MG63 (cell line): ENCODE measurements around the gene TFRC. TPM values are rescaled to one million over a fixed set of nuclear protein-coding genes. Genes with fewer than 3 reads are reported as not detected.
"Not testable (repeated sequence)": the region's sequence is repeated elsewhere in the genome, so short reads cannot be mapped to it uniquely, and the experiment has no call there.

Source experiments
- DNase-seq: peaks from one replicate; pipeline ENCODE4 v3.0.0-alpha.2; 2020
- H3K27me3 ChIP-seq: fragments of 250-450 bp; sonication (Bioruptor Pico); 2 replicates; pipeline ENCODE4 v1.5.1; 2020; ENCODE audit warnings: mild to moderate bottlenecking, moderate library complexity
- H3K36me3 ChIP-seq: fragments of 250-450 bp; sonication (Bioruptor Pico); 2 replicates; pipeline ENCODE4 v1.5.1; 2020; ENCODE audit warnings: mild to moderate bottlenecking, moderate library complexity
- H3K4me3 ChIP-seq: fragments of 250-450 bp; sonication (Bioruptor Pico); 2 replicates; pipeline ENCODE4 v1.5.1; 2020; ENCODE audit warnings: mild to moderate bottlenecking, moderate library complexity
- H3K9me3 ChIP-seq: fragments of 250-450 bp; sonication (Bioruptor Pico); 2 replicates; pipeline ENCODE4 v1.5.1; 2020; ENCODE audit warnings: mild to moderate bottlenecking, moderate library complexity
- total RNA-seq: library from RNA; depleted of rRNA; stranded (reverse); fragments of >200 nt; shearing (Covaris generic); gene quantifications from 2 replicates; pipeline ENCODE4 v1.2.3, GENCODE V29; 2014; ENCODE audit warnings: low replicate concordance

TFRC gene
- total RNA-seq, 1 experiment from 2014 or later, result 49.9 TPM

GRCh38 chr3:196057760-196058331, 24.0 kb downstream of the TFRC start:
- H3K36me3 ChIP-seq, result peaks cover 90% of the 10 kb centered on the region
- no peak for DNase-seq
- H3K4me3 ChIP-seq, result no peak overlapping the region
- H3K9me3 ChIP-seq, result no peaks in the 10 kb centered on the region
- no peaks in the 10 kb centered on the region for H3K27me3 ChIP-seq

GRCh38 chr3:196056371-196056770, 25.5 kb downstream of the TFRC start:
- not testable (repeated sequence) for DNase-seq, H3K27me3 ChIP-seq, H3K4me3 ChIP-seq, H3K9me3 ChIP-seq
- peaks cover 89% of the 10 kb centered on the region for H3K36me3 ChIP-seq

GRCh38 chr3:196055683-196056270, 26.1 kb downstream of the TFRC start:
- Histone ChIP-seq H3K36me3 (peaks cover 89% of the 10 kb centered on the region), H3K4me3 (no peak overlapping the region), H3K9me3 (no peaks in the 10 kb centered on the region), H3K27me3 (no peaks in the 10 kb centered on the region)
- no peak for DNase-seq

GRCh38 chr3:196055240-196055639, 26.6 kb downstream of the TFRC start:
- no peak for DNase-seq
- H3K36me3 ChIP-seq, result peaks cover 91% of the 10 kb centered on the region
- no peak overlapping the region for H3K4me3 ChIP-seq
- H3K27me3 ChIP-seq, result no peaks in the 10 kb centered on the region
- H3K9me3 ChIP-seq, result no peaks in the 10 kb centered on the region

GRCh38 chr3:196054661-196055060, 27.2 kb downstream of the TFRC start:
- Histone ChIP-seq H3K27me3 (no peaks in the 10 kb centered on the region), H3K9me3 (no peaks in the 10 kb centered on the region), H3K4me3 (no peak overlapping the region), H3K36me3 (peaks cover 91% of the 10 kb centered on the region)
- DNase-seq, result no peak

GRCh38 chr3:196053487-196053886, 28.4 kb downstream of the TFRC start:
- DNase-seq, result no peak
- Histone ChIP-seq H3K4me3 (no peak overlapping the region), H3K27me3 (no peaks in the 10 kb centered on the region), H3K36me3 (peaks cover 93% of the 10 kb centered on the region), H3K9me3 (no peaks in the 10 kb centered on the region)

GRCh38 chr3:196051282-196052076, 30.4 kb downstream of the TFRC start:
- peaks cover 80% of the 10 kb centered on the region for H3K36me3 ChIP-seq

GRCh38 chr3:196050597-196050996, 31.3 kb downstream of the TFRC start:
- H3K27me3 ChIP-seq, result no peaks in the 10 kb centered on the region

More at GRCh38 chr3:196051282-196052076, 30.4 kb downstream of the TFRC start:
- Histone ChIP-seq H3K27me3 (no peaks in the 10 kb centered on the region), H3K9me3 (no peaks in the 10 kb centered on the region), H3K4me3 (no peak overlapping the region)
- DNase-seq, result no peak

GRCh38 chr3:196049653-196050052, 32.2 kb downstream of the TFRC start:
- Histone ChIP-seq H3K36me3 (peaks cover 65% of the 10 kb centered on the region), H3K27me3 (no peaks in the 10 kb centered on the region)
- no peak for DNase-seq

More at GRCh38 chr3:196050597-196050996, 31.3 kb downstream of the TFRC start:
- no peaks in the 10 kb centered on the region for H3K9me3 ChIP-seq
- H3K4me3 ChIP-seq, result no peak overlapping the region
- peaks cover 74% of the 10 kb centered on the region for H3K36me3 ChIP-seq
- DNase-seq, result no peak

GRCh38 chr3:196048922-196049598, 32.8 kb downstream of the TFRC start:
- Histone ChIP-seq H3K36me3 (peaks cover 60% of the 10 kb centered on the region), H3K9me3 (no peaks in the 10 kb centered on the region), H3K27me3 (no peaks in the 10 kb centered on the region), H3K4me3 (no peak overlapping the region)
- DNase-seq, result no peak

More at GRCh38 chr3:196049653-196050052, 32.2 kb downstream of the TFRC start:
- Histone ChIP-seq H3K9me3 (no peaks in the 10 kb centered on the region), H3K4me3 (no peak overlapping the region)

- DNase-seq, result no peak
- H3K27me3 ChIP-seq, result no peaks in the 10 kb centered on the region
- H3K36me3 ChIP-seq, result peaks cover 45% of the 10 kb centered on the region
- no peaks in the 10 kb centered on the region for H3K9me3 ChIP-seq
- no peak overlapping the region for H3K4me3 ChIP-seq
Observed at GRCh38 chr3:196047391-196048030, 34.4 kb downstream of the TFRC start.

GRCh38 chr3:196044513-196044912, 37.4 kb downstream of the TFRC start:
- peaks cover 16% of the 10 kb centered on the region for H3K36me3 ChIP-seq
- no peak for DNase-seq

GRCh38 chr3:196042673-196043072, 39.2 kb downstream of the TFRC start:
- Histone ChIP-seq H3K36me3 (peaks cover 3% of the 10 kb centered on the region; the same call in 1 of the 2 replicates), H3K4me3 (no peak overlapping the region), H3K27me3 (no peaks in the 10 kb centered on the region), H3K9me3 (peaks cover 5% of the 10 kb centered on the region)
- no peak for DNase-seq

More at GRCh38 chr3:196044513-196044912, 37.4 kb downstream of the TFRC start:
- Histone ChIP-seq H3K4me3 (no peak overlapping the region), H3K9me3 (peaks cover 5% of the 10 kb centered on the region), H3K27me3 (no peaks in the 10 kb centered on the region)

- no peak for DNase-seq
- H3K9me3 ChIP-seq, result peaks cover 5% of the 10 kb centered on the region
Observed at GRCh38 chr3:196039359-196039758, 42.5 kb downstream of the TFRC start.

GRCh38 chr3:196026059-196026458, 55.8 kb downstream of the TFRC start:
- not testable (repeated sequence) for H3K9me3 ChIP-seq, H3K4me3 ChIP-seq, DNase-seq, H3K36me3 ChIP-seq, H3K27me3 ChIP-seq

More at GRCh38 chr3:196039359-196039758, 42.5 kb downstream of the TFRC start:
- no peaks in the 10 kb centered on the region for H3K36me3 ChIP-seq
- H3K27me3 ChIP-seq, result no peaks in the 10 kb centered on the region
- no peak overlapping the region for H3K4me3 ChIP-seq

GRCh38 chr3:196024968-196025367, 56.9 kb downstream of the TFRC start:
- no peaks in the 10 kb centered on the region for H3K27me3 ChIP-seq
- peaks cover 2% of the 10 kb centered on the region; the same call in 1 of the 2 replicates for H3K9me3 ChIP-seq
- no peak overlapping the region for H3K4me3 ChIP-seq
- no peaks in the 10 kb centered on the region for H3K36me3 ChIP-seq
- no peak for DNase-seq
